PC-3 (cell line): ENCODE results near the gene TBXT. TPM values are rescaled to one million over a fixed set of nuclear protein-coding genes. Genes with fewer than 3 reads are reported as not detected.

Source experiments
- ATAC-seq: fragments of 200-7000 bp; cut with Tn5 transposase; 2 replicates; pipeline ENCODE4 v1.9.1; 2020; ENCODE audit warnings: mild to moderate bottlenecking, moderate library complexity
- BruUV-seq: library from RNA; stranded (reverse); fragments of 400-500 nt; replicated peaks from 2 replicates; lab custom pipeline; 2021; lab: Mats Ljungman, UMichigan
- CTCF ChIA-PET: fragments of 300-600 bp; sonication (Branson Sonifier 250); formaldehyde crosslinking; loops from one replicate; lab custom pipeline; 2022; ENCODE audit warnings: antibody characterized with exemption; lab: Charles Lee
- POLR2A ChIA-PET: fragments of 300-600 bp; sonication (Branson Sonifier 250); formaldehyde crosslinking; loops from one replicate; lab custom pipeline; 2022; ENCODE audit warnings: antibody characterized with exemption; ENCODE audit not compliant: unreplicated experiment; lab: Charles Lee
- DNase-seq: peaks from one replicate; pipeline ENCODE4 v3.0.0-alpha.2; 2015
- H2AFZ ChIP-seq: fragments of 300-600 bp; sonication (generic); 2 replicates; pipeline ENCODE4 v1.6.0; 2016; ENCODE audit warnings: antibody characterized with exemption, low read length
- H3F3A ChIP-seq: fragments of 300-600 bp; sonication (generic); one replicate; pipeline ENCODE4 v1.6.0; 2017; ENCODE audit warnings: antibody characterized with exemption, low read length, control low read depth, mild to moderate bottlenecking; ENCODE audit not compliant: unreplicated experiment
- H3K27ac ChIP-seq: fragments of 300-600 bp; sonication (generic); 2 replicates; pipeline ENCODE4 v1.5.1; 2016; ENCODE audit warnings: mild to moderate bottlenecking, low read length
- H3K27me3 ChIP-seq: fragments of 300-600 bp; sonication (generic); 2 replicates; pipeline ENCODE4 v1.6.1; 2016; ENCODE audit warnings: low read length, mixed read lengths
- H3K36me3 ChIP-seq: fragments of 300-600 bp; sonication (generic); 2 replicates; pipeline ENCODE4 v1.6.1; 2016; ENCODE audit warnings: low read depth, mixed run types, low read length, mixed read lengths
- H3K4me1 ChIP-seq: fragments of 300-600 bp; sonication (generic); 2 replicates; pipeline ENCODE4 v1.5.1; 2016; ENCODE audit warnings: low read length; ENCODE audit not compliant: insufficient read depth
- H3K4me2 ChIP-seq: fragments of 300-600 bp; sonication (generic); 2 replicates; pipeline ENCODE4 v1.6.0; 2016; ENCODE audit warnings: low read length
- H3K4me3 ChIP-seq: fragments of 300-600 bp; sonication (generic); 2 replicates; pipeline ENCODE4 v1.5.1; 2016; ENCODE audit warnings: mild to moderate bottlenecking, low read length, mixed read lengths
- H3K79me2 ChIP-seq: fragments of 300-600 bp; sonication (generic); 2 replicates; pipeline ENCODE4 v1.6.1; 2017; ENCODE audit warnings: low read length, mixed read lengths
- H3K9ac ChIP-seq: fragments of 300-600 bp; sonication (generic); 2 replicates; pipeline ENCODE4 v1.6.0; 2016; ENCODE audit warnings: mild to moderate bottlenecking, low read length
- H3K9me2 ChIP-seq: fragments of 300-600 bp; sonication (generic); replicated peaks from 2 replicates; pipeline ENCODE4 v1.6.1; 2016; ENCODE audit warnings: mixed run types, low read length, mixed read lengths
- H3K9me3 ChIP-seq: fragments of 300-600 bp; sonication (generic); 2 replicates; pipeline ENCODE4 v1.6.1; 2016; ENCODE audit warnings: low read length, mixed read lengths
- H4K20me1 ChIP-seq: fragments of 300-600 bp; sonication (generic); 2 replicates; pipeline ENCODE4 v1.6.1; 2016; ENCODE audit warnings: low read length, mixed read lengths
- CTCF ChIP-seq: fragments of 300-600 bp; sonication (generic); conservative IDR thresholded peaks from 2 replicates; pipeline ENCODE4 v1.5.1; 2017; ENCODE audit warnings: antibody characterized with exemption, low read depth, mild to moderate bottlenecking, low read length
- EZH2 ChIP-seq: fragments of 300-600 bp; sonication (generic); IDR thresholded peaks from one replicate; pipeline ENCODE4 v1.6.1; 2017; ENCODE audit warnings: antibody characterized with exemption, mild to moderate bottlenecking, low read length; ENCODE audit not compliant: unreplicated experiment
- EZH2phosphoT487 ChIP-seq: fragments of 300-600 bp; sonication (generic); IDR thresholded peaks from 2 replicates; pipeline ENCODE4 v1.6.1; 2018; ENCODE audit warnings: mild to moderate bottlenecking, antibody characterized with exemption, low read length, borderline replicate concordance
- intact Hi-C: fragments of 100-400 bp; cut with micrococcal nuclease; formaldehyde crosslinking; loops from 2 replicates; pipeline ENCODE4 v1.9.0; 2023
- total RNA-seq: library from RNA; depleted of rRNA; stranded (reverse); fragments of >200 nt; gene quantifications from 2 replicates; pipeline ENCODE4 v1.2.3, GENCODE V29; 2014; rRNA removed

Gene TBXT
- total RNA-seq, 1 experiment from 2014 or later = not detected

GRCh38 chr6:166112580-166112979 is 55.1 kb downstream of the TBXT start:
- Histone ChIP-seq H3K9me2 (no peaks in the 10 kb centered on the region), H3K4me1 (peaks cover 10% of the 10 kb centered on the region; the same call in 1 of the 2 replicates), H4K20me1 (no peaks in the 10 kb centered on the region), H3K27me3 (peaks cover 10% of the 10 kb centered on the region; the same call in 1 of the 2 replicates), H3K36me3 (no peaks in the 10 kb centered on the region), H3K4me3 (peak overlapping the region; percentile 43; the same call in 1 of the 2 replicates), H3K79me2 (no peaks in the 10 kb centered on the region), H3K27ac (peak overlapping the region; percentile 35; the same call in 1 of the 2 replicates), H3K9ac (no peak overlapping the region), H3F3A (no peaks in the 10 kb centered on the region), H3K4me2 (peak overlapping the region; percentile 74), H2AFZ (peak overlapping the region; percentile 71), H3K9me3 (no peaks in the 10 kb centered on the region)
- no peak for TF ChIP-seq EZH2phosphoT487
- CTCF ChIA-PET = no interaction called here
- BruUV-seq = no TSS peak
- DNase-seq (peak; percentile 71), ATAC-seq (peak; percentile 64)
- intact Hi-C loops = no loop called here
- POLR2A ChIA-PET = no interaction called here

- H3K4me3 ChIP-seq = no peak overlapping the region
- no peaks in the 10 kb centered on the region for H4K20me1 ChIP-seq
- TF ChIP-seq CTCF (no peak), EZH2phosphoT487 (no peak), EZH2 (no peak)
- H3F3A ChIP-seq = no peaks in the 10 kb centered on the region
- no peak overlapping the region for H2AFZ ChIP-seq
- ChIA-PET POLR2A (no interaction called here), CTCF (no interaction called here)
- peaks cover 10% of the 10 kb centered on the region; the same call in 1 of the 2 replicates for H3K4me1 ChIP-seq
- no peak overlapping the region for H3K4me2 ChIP-seq
- H3K9ac ChIP-seq = no peak overlapping the region
- no peaks in the 10 kb centered on the region for H3K79me2 ChIP-seq
- no peak for ATAC-seq
- no peak for DNase-seq
- H3K27me3 ChIP-seq = peaks cover 10% of the 10 kb centered on the region; the same call in 1 of the 2 replicates
- intact Hi-C loops = no loop called here
- BruUV-seq = no TSS peak
- H3K9me2 ChIP-seq = no peaks in the 10 kb centered on the region
- H3K9me3 ChIP-seq = no peaks in the 10 kb centered on the region
- no peak overlapping the region for H3K27ac ChIP-seq
- H3K36me3 ChIP-seq = no peaks in the 10 kb centered on the region; the same call in 1 of the 2 replicates
These were observed 58.0 kb downstream of the TBXT start for GRCh38 chr6:166109608-166110007.

Other genes starting within 250 kb of the TBXT start
- not detected in 2 replicates for gene PRR18, start 140.5 kb upstream of the TBXT start, total RNA-seq
- gene SFT2D1, start 174.7 kb upstream of the TBXT start, total RNA-seq = 28.0 and 32.1 TPM in 2 replicates
- gene MPC1, start 215.1 kb upstream of the TBXT start, total RNA-seq = 10.0 and 26.7 TPM in 2 replicates